Adipocyte (in vitro differentiated cells): ENCODE measurements around the gene EFNA3.

Experiments
- DNase-seq: peaks from one replicate; pipeline ENCODE4 v3.0.0-alpha.2; 2015; ENCODE audit warnings: low read depth
- H3K27me3 ChIP-seq: replicated peaks from 2 replicates; pipeline ENCODE4 v1.7.0; 2013; ENCODE audit warnings: mild to moderate bottlenecking, low read length, moderate library complexity; ENCODE audit not compliant: control insufficient read depth, insufficient read depth
- H3K36me3 ChIP-seq: 2 replicates; pipeline ENCODE4 v1.7.0; 2013; ENCODE audit warnings: low read length, mild to moderate bottlenecking, moderate library complexity; ENCODE audit not compliant: control insufficient read depth, insufficient read depth, severe bottlenecking
- H3K4me1 ChIP-seq: 2 replicates; pipeline ENCODE4 v1.7.0; 2013; ENCODE audit warnings: mild to moderate bottlenecking, low read length, moderate library complexity; ENCODE audit not compliant: control insufficient read depth, insufficient read depth
- H3K4me3 ChIP-seq: 2 replicates; pipeline ENCODE4 v1.7.0; 2013; ENCODE audit warnings: mild to moderate bottlenecking, low read length, moderate library complexity
- H3K9ac ChIP-seq: 2 replicates; pipeline ENCODE4 v1.7.0; 2013; ENCODE audit warnings: mild to moderate bottlenecking, low read length, moderate library complexity
- H3K9me3 ChIP-seq: 2 replicates; pipeline ENCODE4 v1.7.0; 2013; ENCODE audit warnings: mild to moderate bottlenecking, low read length, moderate library complexity; ENCODE audit not compliant: control insufficient read depth

EFNA3 gene

GRCh38 chr1:155072531-155073289, 5.9 kb upstream of the EFNA3 start:
- H3K27me3 ChIP-seq: peaks cover 10% of the 10 kb centered on the region
- H3K9ac ChIP-seq: no peak overlapping the region
- H3K9me3 ChIP-seq: no peaks in the 10 kb centered on the region
- no peaks in the 10 kb centered on the region for H3K36me3 ChIP-seq
- no peak overlapping the region for H3K4me3 ChIP-seq
- DNase-seq: no peak
- peaks cover 5% of the 10 kb centered on the region for H3K4me1 ChIP-seq

- Histone ChIP-seq H3K9ac (no peak overlapping the region), H3K36me3 (no peaks in the 10 kb centered on the region), H3K9me3 (no peaks in the 10 kb centered on the region), H3K4me3 (no peak overlapping the region), H3K27me3 (peaks cover 10% of the 10 kb centered on the region), H3K4me1 (peaks cover 5% of the 10 kb centered on the region)
- no peak for DNase-seq
These were observed 5.0 kb upstream of the EFNA3 start for GRCh38 chr1:155073377-155074242.

GRCh38 chr1:155075535-155075934, 3.1 kb upstream of the EFNA3 start:
- Histone ChIP-seq H3K27me3 (peaks cover 20% of the 10 kb centered on the region), H3K9me3 (no peaks in the 10 kb centered on the region), H3K4me3 (no peak overlapping the region), H3K9ac (no peak overlapping the region), H3K4me1 (peaks cover 13% of the 10 kb centered on the region), H3K36me3 (no peaks in the 10 kb centered on the region)
- DNase-seq: no peak

- Histone ChIP-seq H3K4me3 (no peak overlapping the region), H3K4me1 (peaks cover 11% of the 10 kb centered on the region), H3K27me3 (peaks cover 27% of the 10 kb centered on the region), H3K9ac (no peak overlapping the region), H3K9me3 (no peaks in the 10 kb centered on the region), H3K36me3 (no peaks in the 10 kb centered on the region)
- DNase-seq: no peak
These were observed 2.3 kb upstream of the EFNA3 start for GRCh38 chr1:155076371-155076770.

GRCh38 chr1:155077346-155077745, 1.3 kb upstream of the EFNA3 start:
- no peak for DNase-seq
- peaks cover 34% of the 10 kb centered on the region for H3K27me3 ChIP-seq

GRCh38 chr1:155077758-155078445, 735 bp upstream of the EFNA3 start:
- H3K9me3 ChIP-seq: no peaks in the 10 kb centered on the region
- no peak overlapping the region for H3K4me3 ChIP-seq
- no peak overlapping the region for H3K9ac ChIP-seq
- H3K4me1 ChIP-seq: peaks cover 18% of the 10 kb centered on the region
- DNase-seq: no peak
- peaks cover 39% of the 10 kb centered on the region for H3K27me3 ChIP-seq
- H3K36me3 ChIP-seq: no peaks in the 10 kb centered on the region

More at GRCh38 chr1:155077346-155077745, 1.3 kb upstream of the EFNA3 start:
- no peaks in the 10 kb centered on the region for H3K9me3 ChIP-seq
- H3K36me3 ChIP-seq: no peaks in the 10 kb centered on the region
- H3K9ac ChIP-seq: no peak overlapping the region
- H3K4me1 ChIP-seq: peaks cover 15% of the 10 kb centered on the region
- H3K4me3 ChIP-seq: no peak overlapping the region

- Histone ChIP-seq H3K4me3 (peak overlapping the region; percentile 41), H3K27me3 (peaks cover 52% of the 10 kb centered on the region)
These were observed 511 bp downstream of the EFNA3 start for GRCh38 chr1:155079210-155079486.

GRCh38 chr1:155079487-155080311, 1.1 kb downstream of the EFNA3 start:
- peak; percentile 47 for DNase-seq
- H3K9me3 ChIP-seq: no peaks in the 10 kb centered on the region
- no peak overlapping the region for H3K9ac ChIP-seq
- peaks cover 23% of the 10 kb centered on the region for H3K4me1 ChIP-seq
- peak overlapping the region; percentile 44 for H3K4me3 ChIP-seq
- H3K27me3 ChIP-seq: peaks cover 50% of the 10 kb centered on the region
- H3K36me3 ChIP-seq: no peaks in the 10 kb centered on the region

More at GRCh38 chr1:155079210-155079486, 511 bp downstream of the EFNA3 start:
- Histone ChIP-seq H3K4me1 (peaks cover 18% of the 10 kb centered on the region), H3K36me3 (no peaks in the 10 kb centered on the region), H3K9me3 (no peaks in the 10 kb centered on the region), H3K9ac (no peak overlapping the region)
- no peak for DNase-seq

GRCh38 chr1:155080312-155081228, 1.9 kb downstream of the EFNA3 start:
- Histone ChIP-seq H3K27me3 (peaks cover 43% of the 10 kb centered on the region), H3K4me3 (no peak overlapping the region), H3K4me1 (peaks cover 25% of the 10 kb centered on the region), H3K9ac (no peak overlapping the region), H3K9me3 (no peaks in the 10 kb centered on the region), H3K36me3 (no peaks in the 10 kb centered on the region)
- DNase-seq: peak; percentile 54
